Osteoblast (primary cell): ENCODE data around the gene TRIM24. TPM values are rescaled to one million over a fixed set of nuclear protein-coding genes. Genes with fewer than 3 reads are reported as not detected.
A peak's percentile ranks its signal among the peaks of the same experiment; 100 is the strongest.
"Not testable (repeated sequence)": the region's sequence is repeated elsewhere in the genome, so short reads cannot be mapped to it uniquely, and the experiment has no call there.

ENCODE experiments used
- DNase-seq: peaks from one replicate; pipeline ENCODE4 v3.0.0; 2011; ENCODE audit warnings: low spot score, mixed read lengths; ENCODE audit not compliant: insufficient read length; ENCODE audit errors: missing footprints
- H2AFZ ChIP-seq: 2 replicates; pipeline ENCODE4 v1.6.0; 2011; ENCODE audit warnings: mild to moderate bottlenecking, low read length
- H3K27ac ChIP-seq: 2 replicates; pipeline ENCODE4 v1.5.1; 2011; ENCODE audit warnings: mild to moderate bottlenecking, low read depth, low read length, moderate library complexity
- H3K27me3 ChIP-seq: 2 replicates; pipeline ENCODE4 v1.6.0; 2012; ENCODE audit warnings: mild to moderate bottlenecking, control low read depth, inconsistent platforms, low read length, moderate library complexity; ENCODE audit not compliant: insufficient read depth
- H3K36me3 ChIP-seq: 2 replicates; pipeline ENCODE4 v1.5.1; 2011; ENCODE audit warnings: mild to moderate bottlenecking, low read length, control low read depth, moderate library complexity; ENCODE audit not compliant: insufficient read depth
- H3K4me1 ChIP-seq: 2 replicates; pipeline ENCODE4 v1.5.1; 2011; ENCODE audit warnings: mild to moderate bottlenecking, low read length, control low read depth, moderate library complexity; ENCODE audit not compliant: insufficient read depth
- H3K4me2 ChIP-seq: 2 replicates; pipeline ENCODE4 v1.6.0; 2011; ENCODE audit warnings: mild to moderate bottlenecking, low read length; ENCODE audit not compliant: insufficient read depth
- H3K4me3 ChIP-seq: fragments of 200-600 bp; sonication (generic); 3 replicates; pipeline ENCODE4 v1.5.1; 2012; ENCODE audit warnings: mild to moderate bottlenecking, low read length, inconsistent platforms; ENCODE audit not compliant: insufficient read depth
- H3K79me2 ChIP-seq: 2 replicates; pipeline ENCODE4 v1.6.0; 2012; ENCODE audit warnings: mild to moderate bottlenecking, low read length, control low read depth, inconsistent platforms; ENCODE audit not compliant: insufficient read depth
- H3K9me3 ChIP-seq: 2 replicates; pipeline ENCODE4 v1.5.1; 2011; ENCODE audit warnings: low read depth, low read length, control low read depth
- H4K20me1 ChIP-seq: 2 replicates; pipeline ENCODE4 v1.6.0; 2012; ENCODE audit warnings: mild to moderate bottlenecking, low read length, control low read depth; ENCODE audit not compliant: insufficient read depth
- total RNA-seq: library from RNA; depleted of rRNA; stranded (reverse); fragments of >200 nt; gene quantifications from 2 replicates; pipeline ENCODE4 v1.2.3, GENCODE V29; 2012
- TF ChIP-seq, protein P1 (sequence below): IDR thresholded peaks from 2 replicates; pipeline ENCODE4 v1.5.1; 2011; ENCODE audit warnings: mild to moderate bottlenecking, low read depth, low read length, moderate library complexity; ENCODE audit errors: extremely low read depth

TRIM24 gene
- total RNA-seq, 1 donor, result 8.0 TPM

DNA sequence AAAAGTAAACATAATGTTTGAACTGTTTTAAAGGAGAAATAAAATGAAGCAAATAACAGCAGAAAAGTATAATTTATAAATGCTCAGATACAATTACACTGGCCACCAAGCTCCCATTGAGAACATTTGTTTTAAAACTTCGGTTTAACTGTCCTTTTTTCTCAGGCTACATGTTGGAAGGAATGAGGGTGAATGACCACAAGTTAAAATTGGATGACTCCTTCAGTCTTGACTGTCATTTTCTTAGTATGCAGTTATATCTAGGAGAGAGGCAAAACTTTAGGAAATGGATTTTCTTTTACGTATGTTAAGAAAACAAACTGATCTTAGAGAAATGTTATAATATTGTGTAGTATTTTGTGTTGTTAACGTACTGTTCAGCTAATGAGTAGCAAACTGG lies 5.0 kb downstream of the TRIM24 start:
- no peaks in the 10 kb centered on the region for H4K20me1 ChIP-seq
- no peaks in the 10 kb centered on the region for H3K27me3 ChIP-seq
- peak overlapping the region; percentile 31 for H2AFZ ChIP-seq
- peaks cover 10% of the 10 kb centered on the region for H3K4me1 ChIP-seq
- peak overlapping the region; percentile 20 for H3K27ac ChIP-seq
- no peaks in the 10 kb centered on the region for H3K36me3 ChIP-seq
- H3K9me3 ChIP-seq, result no peaks in the 10 kb centered on the region
- H3K4me3 ChIP-seq, result no peak overlapping the region
- peak; percentile 62 for DNase-seq
- TF ChIP-seq, protein P1, sequence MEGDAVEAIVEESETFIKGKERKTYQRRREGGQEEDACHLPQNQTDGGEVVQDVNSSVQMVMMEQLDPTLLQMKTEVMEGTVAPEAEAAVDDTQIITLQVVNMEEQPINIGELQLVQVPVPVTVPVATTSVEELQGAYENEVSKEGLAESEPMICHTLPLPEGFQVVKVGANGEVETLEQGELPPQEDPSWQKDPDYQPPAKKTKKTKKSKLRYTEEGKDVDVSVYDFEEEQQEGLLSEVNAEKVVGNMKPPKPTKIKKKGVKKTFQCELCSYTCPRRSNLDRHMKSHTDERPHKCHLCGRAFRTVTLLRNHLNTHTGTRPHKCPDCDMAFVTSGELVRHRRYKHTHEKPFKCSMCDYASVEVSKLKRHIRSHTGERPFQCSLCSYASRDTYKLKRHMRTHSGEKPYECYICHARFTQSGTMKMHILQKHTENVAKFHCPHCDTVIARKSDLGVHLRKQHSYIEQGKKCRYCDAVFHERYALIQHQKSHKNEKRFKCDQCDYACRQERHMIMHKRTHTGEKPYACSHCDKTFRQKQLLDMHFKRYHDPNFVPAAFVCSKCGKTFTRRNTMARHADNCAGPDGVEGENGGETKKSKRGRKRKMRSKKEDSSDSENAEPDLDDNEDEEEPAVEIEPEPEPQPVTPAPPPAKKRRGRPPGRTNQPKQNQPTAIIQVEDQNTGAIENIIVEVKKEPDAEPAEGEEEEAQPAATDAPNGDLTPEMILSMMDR, result no peak
- peak overlapping the region; percentile 59 for H3K4me2 ChIP-seq
- H3K79me2 ChIP-seq, result peaks cover 77% of the 10 kb centered on the region

DNA sequence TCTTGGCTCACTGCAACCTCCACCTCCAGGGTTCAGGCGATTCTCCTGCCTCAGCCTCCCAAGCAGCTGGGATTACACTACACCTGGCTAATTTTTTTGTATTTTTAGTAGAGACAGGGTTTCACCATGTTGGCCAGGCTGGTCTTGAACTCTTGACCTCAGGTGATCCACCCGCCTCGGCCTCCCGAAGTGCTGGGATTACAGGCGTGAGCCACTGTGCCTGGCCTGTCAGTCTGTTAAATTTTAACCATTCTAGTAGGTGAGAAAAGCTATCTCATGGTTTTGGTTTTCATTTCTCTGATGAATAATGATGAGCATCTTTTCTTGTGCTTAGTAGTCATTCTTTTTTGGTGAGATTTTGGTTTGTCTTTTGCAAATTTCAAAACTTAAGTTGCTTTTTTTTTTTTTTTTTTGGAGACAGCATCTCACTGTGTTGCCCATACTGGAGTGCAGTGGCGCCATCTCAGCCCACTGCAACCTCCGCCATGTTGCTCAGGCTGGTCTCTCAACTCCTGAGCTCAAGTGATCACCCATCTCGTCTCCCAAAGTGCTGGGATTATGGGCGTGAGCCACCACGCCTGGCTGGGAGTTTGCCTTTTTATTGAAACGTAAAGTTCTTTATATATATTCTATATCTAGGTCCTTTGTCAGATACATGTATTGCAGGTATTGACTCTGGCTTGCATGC lies 6.2 kb downstream of the TRIM24 start:
- peaks cover 10% of the 10 kb centered on the region for H3K4me1 ChIP-seq
- H3K36me3 ChIP-seq, H3K27me3 ChIP-seq, DNase-seq, H3K9me3 ChIP-seq, H2AFZ ChIP-seq, H3K27ac ChIP-seq, H4K20me1 ChIP-seq, H3K4me2 ChIP-seq, H3K4me3 ChIP-seq: not testable (repeated sequence)
- peaks cover 85% of the 10 kb centered on the region for H3K79me2 ChIP-seq

DNA sequence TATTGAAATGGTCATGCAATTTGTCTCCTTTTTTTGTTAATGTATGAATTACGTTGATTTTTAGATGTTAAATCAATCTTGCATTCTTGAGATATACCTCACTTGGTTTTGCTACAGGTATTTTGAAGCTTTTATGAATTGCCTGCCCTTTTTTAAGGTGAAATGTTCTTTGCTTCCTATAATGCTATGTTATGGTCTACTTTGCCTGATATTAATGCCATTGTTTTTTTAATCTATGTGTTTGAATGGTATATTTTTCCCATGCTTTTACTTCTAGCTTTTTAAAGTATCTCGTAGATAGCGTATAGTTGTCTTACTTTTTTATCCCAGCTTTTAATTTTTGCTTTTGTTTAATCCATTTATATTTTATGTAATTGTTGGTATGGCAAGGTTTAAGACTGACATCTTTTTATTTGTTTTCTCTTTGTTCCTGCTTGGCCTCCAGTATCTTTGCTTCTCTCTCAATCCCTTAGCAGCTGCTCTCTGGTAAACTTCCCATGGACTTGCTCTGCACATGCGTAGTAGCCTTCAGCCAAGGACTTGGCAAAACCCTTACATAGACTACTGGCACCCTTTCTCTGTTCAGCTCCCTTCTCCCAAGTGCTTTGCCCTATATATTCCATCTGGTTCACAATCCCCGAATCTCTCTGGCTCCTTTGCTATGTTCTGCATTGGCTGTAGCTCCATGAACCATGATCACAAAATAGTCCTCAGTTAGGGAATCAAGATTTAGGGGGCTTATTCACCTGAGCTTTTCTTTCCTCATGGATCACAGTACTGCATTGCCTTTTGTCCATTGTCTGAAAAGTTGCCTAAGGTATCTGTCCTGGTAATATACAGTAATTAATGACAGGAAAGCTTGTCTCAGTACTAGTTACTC lies 8.4 kb downstream of the TRIM24 start:
- Histone ChIP-seq H3K9me3 (no peaks in the 10 kb centered on the region), H3K27ac (no peak overlapping the region), H3K27me3 (no peaks in the 10 kb centered on the region), H3K4me1 (peaks cover 4% of the 10 kb centered on the region), H3K4me3 (no peak overlapping the region), H3K4me2 (no peak overlapping the region), H3K36me3 (no peaks in the 10 kb centered on the region), H2AFZ (no peak overlapping the region), H3K79me2 (peaks cover 81% of the 10 kb centered on the region), H4K20me1 (peaks cover 3% of the 10 kb centered on the region)
- DNase-seq, result no peak
- TF ChIP-seq, protein P1, result no peak

DNA sequence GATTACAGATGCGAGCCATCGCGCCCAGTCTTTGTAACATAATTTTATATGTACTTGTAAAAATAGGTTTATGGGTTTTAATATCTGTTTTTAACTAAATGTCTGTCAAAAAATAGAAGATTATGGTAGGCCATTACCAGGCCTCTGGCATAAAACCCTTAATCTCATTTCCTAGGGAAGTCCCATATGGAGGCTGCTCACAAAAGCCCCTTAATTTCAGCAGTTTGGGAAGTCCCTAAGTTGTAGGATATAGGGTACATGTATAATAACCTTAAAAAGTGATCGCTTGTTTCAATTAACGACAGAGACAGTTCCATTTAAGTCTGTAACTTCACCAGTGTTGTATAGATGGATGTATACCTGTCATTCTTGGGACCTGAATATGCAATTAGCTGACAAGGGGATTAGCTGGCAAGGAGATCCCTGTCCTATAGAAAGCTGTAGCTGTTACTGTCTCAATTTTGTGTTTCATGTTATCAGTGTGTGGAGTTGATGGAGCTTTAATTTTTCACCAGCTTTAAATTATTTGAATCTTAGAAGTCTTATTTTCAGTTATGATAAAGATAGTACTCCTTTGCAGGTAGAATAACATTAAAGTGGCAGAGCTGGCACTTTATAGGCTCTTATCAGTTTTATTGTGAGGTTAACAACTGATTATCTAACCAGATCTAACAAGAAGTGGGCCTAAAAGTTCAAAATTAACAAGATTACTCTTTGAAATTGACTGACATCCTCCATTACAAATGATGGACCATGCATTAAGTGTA lies 10.5 kb downstream of the TRIM24 start:
- Histone ChIP-seq H2AFZ (no peak overlapping the region), H3K27ac (no peak overlapping the region), H3K27me3 (no peaks in the 10 kb centered on the region), H3K36me3 (no peaks in the 10 kb centered on the region), H3K4me2 (no peak overlapping the region), H3K4me3 (no peak overlapping the region), H3K4me1 (no peaks in the 10 kb centered on the region), H4K20me1 (peaks cover 3% of the 10 kb centered on the region), H3K9me3 (no peaks in the 10 kb centered on the region), H3K79me2 (peaks cover 83% of the 10 kb centered on the region)
- no peak for DNase-seq
- TF ChIP-seq, protein P1, result no peak
